T-cell (primary cell): ENCODE measurements around the gene AKT2. TPM values are rescaled to one million over a fixed set of nuclear protein-coding genes. Genes with fewer than 3 reads are reported as not detected.

Experiments used
- ATAC-seq, 4 experiments: fragments of 200-7000 bp in 3 of 4; fragments of 150-1000 bp in 1 of 4; cut with Tn5 transposase; replicated peaks in 1 of 4; 1 replicate in 3 of 4; 2 replicates in 1 of 4; pipeline ENCODE4 v1.10.0; 2021; ENCODE audit warnings: moderate library complexity in 3 of 4, mild to moderate bottlenecking in 2 of 4, moderate number of reproducible peaks in 1 of 4
- CTCF ChIA-PET, 2 donors: fragments of 300-600 bp; sonication (Branson Sonifier 250); formaldehyde crosslinking; loops; one replicate each; lab custom pipeline; 2022; ENCODE audit warnings: antibody characterized with exemption in 2 of 2; lab: Charles Lee
- POLR2A ChIA-PET, 2 donors: fragments of 300-600 bp; sonication (Branson Sonifier 250); formaldehyde crosslinking; loops; one replicate each; lab custom pipeline; 2022; ENCODE audit warnings: antibody characterized with exemption in 2 of 2; lab: Charles Lee
- DNase-seq, 35 experiments: peaks; one replicate each; pipeline versions ENCODE4 v3.0.0 to v3.0.0-alpha.2; 2013 to 2023
- H3K27ac ChIP-seq: one replicate; pipeline ENCODE4 v1.5.1; 2013; ENCODE audit warnings: low read length
- H3K27me3 ChIP-seq, 2 experiments: replicated peaks in 1 of 2; 1 replicate in 1 of 2; 2 replicates in 1 of 2; pipeline versions ENCODE4 v1.6.1 to v1.7.0; 2013; ENCODE audit warnings: low read length in 1 of 2, mixed read lengths in 1 of 2; ENCODE audit not compliant: control insufficient read depth in 2 of 2, insufficient read depth in 2 of 2; ENCODE audit errors: extremely low read depth in 1 of 2
- H3K36me3 ChIP-seq, 2 donors: 1 replicate in 1 of 2; 2 replicates in 1 of 2; pipeline versions ENCODE4 v1.6.1 to v1.7.0; 2013; ENCODE audit warnings: low read length in 1 of 2; ENCODE audit not compliant: control insufficient read depth in 2 of 2, insufficient read depth in 1 of 2; ENCODE audit errors: extremely low read depth in 1 of 2
- H3K4me1 ChIP-seq, 2 experiments: 1 replicate in 1 of 2; 2 replicates in 1 of 2; pipeline versions ENCODE4 v1.6.1 to v1.7.0; 2013; ENCODE audit warnings: low read length in 2 of 2, mixed read lengths in 1 of 2; ENCODE audit not compliant: insufficient read depth in 2 of 2, control insufficient read depth in 1 of 2; ENCODE audit errors: extremely low read depth in 1 of 2
- H3K4me3 ChIP-seq, 2 donors: 1 replicate in 1 of 2; 2 replicates in 1 of 2; pipeline versions ENCODE4 v1.5.1 to v1.7.0; 2013; ENCODE audit warnings: mild to moderate bottlenecking in 2 of 2, low read length in 1 of 2, moderate library complexity in 1 of 2; ENCODE audit not compliant: control insufficient read depth in 1 of 2; ENCODE audit errors: extremely low read depth in 1 of 2
- H3K9me3 ChIP-seq: 2 replicates; pipeline ENCODE4 v1.7.0; 2013
- H3K27ac Mint-ChIP-seq, 2 donors: one replicate each; pipeline ENCODE4 v1.8.0; 2020 to 2021; ENCODE audit warnings: mild to moderate bottlenecking in 2 of 2, mixed read lengths in 2 of 2
- H3K27me3 Mint-ChIP-seq, 2 donors: one replicate each; pipeline ENCODE4 v1.8.0; 2021 to 2022; ENCODE audit warnings: mixed read lengths in 2 of 2
- H3K36me3 Mint-ChIP-seq: one replicate; pipeline ENCODE4 v1.8.0; 2021; ENCODE audit warnings: mixed read lengths
- H3K4me1 Mint-ChIP-seq, 3 donors: one replicate each; pipeline ENCODE4 v1.8.0; 2020 to 2022; ENCODE audit warnings: mixed read lengths in 3 of 3, mild to moderate bottlenecking in 1 of 3
- H3K4me3 Mint-ChIP-seq, 3 donors: one replicate each; pipeline ENCODE4 v1.8.0; 2020 to 2022; ENCODE audit warnings: mild to moderate bottlenecking in 3 of 3, mixed read lengths in 3 of 3, moderate library complexity in 3 of 3
- H3K9me3 Mint-ChIP-seq, 3 donors: one replicate each; pipeline ENCODE4 v1.8.0; 2020 to 2022; ENCODE audit warnings: mixed read lengths in 3 of 3
- WGBS: methylation state at CpG from one replicate; pipeline ENCODE4 v1.1.5; 2013; ENCODE audit warnings: missing lambda C conversion rate; ENCODE audit not compliant: insufficient coverage; 5-methylcytosine and 5-hydroxymethylcytosine counted together
- total RNA-seq, 35 experiments: library from RNA in 6 of 35; stranded (reverse) in 6 of 35; fragments of 120-200 nt in 1 of 35; gene quantifications; one replicate each; pipeline versions ENCODE4 v1.2.1 to v1.2.4 and lab custom pipeline; 2013 to 2026

The AKT2 gene
- total RNA-seq, 5 donors from 2014 or later (not counting 1 experiment from before 2014, with no cell fraction given) = 169 to 218 (median 172) TPM

- peaks cover 34 to 69% of the 10 kb centered on the region in 2 donors for H3K36me3 ChIP-seq
- no peak overlapping the region for H3K4me3 ChIP-seq
- Mint-ChIP-seq H3K36me3 (peaks cover 55% of the 10 kb centered on the region), H3K27me3 (no peaks in the 10 kb centered on the region), H3K4me3 (no peak overlapping the region), H3K27ac (no peak overlapping the region), H3K9me3 (no peaks in the 10 kb centered on the region), H3K4me1 (no peaks in the 10 kb centered on the region)
- ATAC-seq = no peak
- POLR2A ChIA-PET = no interaction called here
- CTCF ChIA-PET = no interaction called here
- DNase-seq = no peak
- H3K9me3 ChIP-seq = no peaks in the 10 kb centered on the region
- H3K27ac ChIP-seq = no peak overlapping the region
- 96% methylated on average over 11 of the region's 15 CpGs for WGBS
- no peaks in the 10 kb centered on the region for H3K4me1 ChIP-seq
- no peaks in the 10 kb centered on the region for H3K27me3 ChIP-seq
Measured at GRCh38 chr19:40322951-40323615, 37.9 kb upstream of the AKT2 start.

GRCh38 chr19:40322271-40322610, 37.1 kb upstream of the AKT2 start:
- ChIA-PET CTCF (no interaction called here), POLR2A (no interaction called here)
- no peaks in the 10 kb centered on the region for H3K9me3 ChIP-seq
- Mint-ChIP-seq H3K9me3 (no peaks in the 10 kb centered on the region), H3K4me3 (no peak overlapping the region), H3K4me1 (no peaks in the 10 kb centered on the region), H3K27me3 (no peaks in the 10 kb centered on the region), H3K36me3 (peaks cover 50% of the 10 kb centered on the region), H3K27ac (no peak overlapping the region)
- no peaks in the 10 kb centered on the region for H3K27me3 ChIP-seq
- no peak for ATAC-seq
- no peak for DNase-seq
- H3K4me3 ChIP-seq = no peak overlapping the region
- H3K27ac ChIP-seq = no peak overlapping the region
- 100% methylated on average over 2 of the region's 7 CpGs for WGBS
- no peaks in the 10 kb centered on the region for H3K4me1 ChIP-seq
- peaks cover 30 to 63% of the 10 kb centered on the region in 2 donors for H3K36me3 ChIP-seq

GRCh38 chr19:40321566-40322270, 36.6 kb upstream of the AKT2 start:
- Mint-ChIP-seq H3K27ac (no peak overlapping the region), H3K36me3 (peaks cover 49% of the 10 kb centered on the region), H3K4me1 (no peaks in the 10 kb centered on the region), H3K4me3 (no peak overlapping the region), H3K9me3 (no peaks in the 10 kb centered on the region), H3K27me3 (no peaks in the 10 kb centered on the region)
- no peaks in the 10 kb centered on the region for H3K9me3 ChIP-seq
- ChIA-PET POLR2A (no interaction called here), CTCF (no interaction called here)
- H3K36me3 ChIP-seq = peaks cover 30 to 63% of the 10 kb centered on the region in 2 donors
- no peak overlapping the region for H3K27ac ChIP-seq
- H3K27me3 ChIP-seq = no peaks in the 10 kb centered on the region
- ATAC-seq (no peak), DNase-seq (no peak)
- no peak overlapping the region for H3K4me3 ChIP-seq
- H3K4me1 ChIP-seq = no peaks in the 10 kb centered on the region
- 96% methylated on average over 27 of the region's 27 CpGs for WGBS

- no peaks in the 10 kb centered on the region for H3K27me3 ChIP-seq
- no peaks in the 10 kb centered on the region for H3K9me3 ChIP-seq
- no peak overlapping the region for H3K27ac ChIP-seq
- ATAC-seq (no peak), DNase-seq (no peak)
- CTCF ChIA-PET = no interaction called here
- peaks cover 30 to 57% of the 10 kb centered on the region in 2 donors for H3K36me3 ChIP-seq
- 96% methylated on average over 17 of the region's 18 CpGs for WGBS
- no peak overlapping the region for H3K27ac Mint-ChIP-seq
- POLR2A ChIA-PET = no interaction called here
- H3K4me1 ChIP-seq = no peaks in the 10 kb centered on the region
- peaks cover 44% of the 10 kb centered on the region for H3K36me3 Mint-ChIP-seq
- no peaks in the 10 kb centered on the region for H3K4me1 Mint-ChIP-seq
- H3K27me3 Mint-ChIP-seq = no peaks in the 10 kb centered on the region
- no peak overlapping the region for H3K4me3 Mint-ChIP-seq
- H3K4me3 ChIP-seq = no peak overlapping the region
- H3K9me3 Mint-ChIP-seq = no peaks in the 10 kb centered on the region
Measured at GRCh38 chr19:40321076-40321475, 35.9 kb upstream of the AKT2 start.

- Mint-ChIP-seq H3K4me3 (no peak overlapping the region), H3K27me3 (no peaks in the 10 kb centered on the region), H3K36me3 (peaks cover 39% of the 10 kb centered on the region), H3K9me3 (no peaks in the 10 kb centered on the region), H3K27ac (no peak overlapping the region), H3K4me1 (no peaks in the 10 kb centered on the region)
- ATAC-seq = no peak
- Histone ChIP-seq H3K27ac (no peak overlapping the region), H3K27me3 (no peaks in the 10 kb centered on the region), H3K4me1 (no peaks in the 10 kb centered on the region), H3K4me3 (no peak overlapping the region), H3K9me3 (no peaks in the 10 kb centered on the region), H3K36me3 (peaks cover 30 to 51% of the 10 kb centered on the region in 2 donors)
- 93% methylated on average over 7 of the region's 7 CpGs for WGBS
- no peak for DNase-seq
- CTCF ChIA-PET = no interaction called here
- POLR2A ChIA-PET = no interaction called here
Measured at GRCh38 chr19:40320558-40320935, 35.4 kb upstream of the AKT2 start.

GRCh38 chr19:40317338-40317737, 32.2 kb upstream of the AKT2 start:
- H3K27ac ChIP-seq = no peak overlapping the region
- H3K4me3 Mint-ChIP-seq = no peak overlapping the region
- 100% methylated on average over 6 of the region's 7 CpGs for WGBS
- H3K36me3 Mint-ChIP-seq = peaks cover 15% of the 10 kb centered on the region
- H3K27me3 Mint-ChIP-seq = no peaks in the 10 kb centered on the region
- H3K27me3 ChIP-seq = no peaks in the 10 kb centered on the region
- H3K4me1 ChIP-seq = no peaks in the 10 kb centered on the region
- ATAC-seq (no peak), DNase-seq (no peak)
- peaks cover 7 to 24% of the 10 kb centered on the region in 2 donors for H3K36me3 ChIP-seq
- ChIA-PET POLR2A (no interaction called here), CTCF (interaction anchor here in 1 of 2 donors (0.6 kb wide), 1 partner anchor 842 kb away, joined by 4 read pairs; no protein-coding TSS in a partner anchor)
- no peak overlapping the region for H3K4me3 ChIP-seq
- no peak overlapping the region for H3K27ac Mint-ChIP-seq
- H3K4me1 Mint-ChIP-seq = no peaks in the 10 kb centered on the region
- no peaks in the 10 kb centered on the region for H3K9me3 ChIP-seq
- no peaks in the 10 kb centered on the region for H3K9me3 Mint-ChIP-seq
